Measurements from ENCODE around the gene SPATA20.

The SPATA20 gene

GRCh38 chr17:50541402-50541715 lies 5.6 kb upstream of the SPATA20 start:
- DNase-seq: no peak

DNA sequence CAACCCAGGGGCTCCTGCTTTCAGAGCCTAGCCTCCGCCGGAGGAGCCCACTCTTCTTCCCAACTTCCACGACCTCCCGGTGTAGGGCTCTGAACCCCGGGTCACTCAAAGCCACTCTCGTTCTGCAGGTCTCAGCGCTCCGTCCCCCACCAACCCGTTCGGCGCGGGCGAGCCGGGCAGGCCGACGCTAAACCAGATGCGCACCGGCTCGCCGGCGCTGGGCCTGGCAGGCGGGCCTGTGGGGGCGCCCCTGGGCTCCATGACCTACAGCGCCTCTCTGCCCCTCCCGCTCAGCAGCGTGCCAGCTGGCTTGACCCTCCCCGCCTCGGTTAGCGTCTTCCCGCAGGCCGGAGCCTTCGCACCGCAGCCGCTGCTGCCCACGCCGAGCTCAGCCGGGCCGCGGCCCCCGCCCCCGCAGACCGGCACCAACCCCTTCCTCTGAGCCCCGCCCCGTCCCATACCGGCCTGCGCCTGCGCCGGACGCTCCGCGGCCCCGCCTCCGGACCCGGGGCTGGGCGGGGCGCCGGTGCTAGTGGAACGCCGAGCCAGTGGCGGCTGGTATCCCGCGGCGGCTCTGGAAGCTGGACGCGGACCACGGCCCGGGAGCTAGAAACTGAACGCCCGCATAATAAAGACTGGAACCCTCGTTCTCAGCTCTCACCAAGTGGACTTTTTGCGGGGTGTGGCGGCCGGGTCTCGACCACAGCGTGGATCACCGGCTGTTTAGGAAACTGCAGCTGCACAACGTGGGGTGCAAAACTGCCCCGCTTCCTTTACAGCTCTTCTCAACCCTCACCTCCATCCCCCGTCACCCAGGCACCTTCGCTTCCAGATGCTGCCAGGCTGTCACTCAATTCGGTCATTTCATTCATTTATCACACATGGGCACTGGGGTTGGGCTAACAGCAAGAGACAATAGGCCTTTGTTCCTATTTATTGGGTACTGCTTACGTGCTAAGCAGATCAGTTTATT lies 5.0 kb upstream of the SPATA20 start:
- peak; percentile 75 for DNase-seq

GRCh38 chr17:50542795-50543774 lies 3.9 kb upstream of the SPATA20 start:
- DNase-seq: no peak

DNA sequence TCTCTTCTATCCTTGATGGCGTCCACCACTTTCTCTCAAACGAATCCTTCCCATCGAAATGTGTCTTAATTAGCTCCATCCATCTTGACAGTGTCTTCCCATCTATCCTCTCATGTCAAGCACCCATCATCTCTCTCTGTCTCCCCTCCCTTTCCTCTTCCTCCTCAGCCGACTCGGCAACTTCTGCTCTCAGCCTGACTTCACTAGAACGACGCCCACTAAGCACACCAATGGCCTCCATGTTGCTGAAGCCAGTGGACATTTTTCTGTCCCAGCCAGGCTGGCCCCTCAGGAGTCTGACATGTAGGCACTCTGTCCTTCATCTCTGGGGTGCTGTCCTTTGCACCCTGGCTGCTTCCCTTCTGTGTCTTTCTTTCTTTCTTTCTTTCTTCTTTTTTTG lies 2.5 kb upstream of the SPATA20 start:
- no peak for DNase-seq

- DNase-seq: no peak
These were observed 1.7 kb upstream of the SPATA20 start for GRCh38 chr17:50545311-50545710.

- DNase-seq: no peak
These were observed 306 bp upstream of the SPATA20 start for GRCh38 chr17:50546701-50547034.

DNA sequence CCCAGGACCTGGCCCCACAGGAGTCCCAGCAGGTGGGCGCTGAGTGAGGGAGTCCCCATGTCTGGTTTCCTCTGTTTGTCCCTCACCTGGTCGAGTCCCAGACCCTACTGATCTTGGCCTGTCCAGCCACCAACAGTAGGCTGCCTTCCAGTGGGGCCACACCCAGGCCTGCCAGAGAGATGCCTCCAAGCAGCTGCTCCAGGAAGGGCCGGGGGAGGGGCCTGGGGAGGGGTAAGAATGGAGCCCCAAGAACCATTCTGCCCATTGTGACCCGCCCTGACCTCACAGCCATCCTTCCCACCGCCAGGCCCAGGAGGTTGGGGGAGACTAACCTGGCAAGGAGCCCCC lies 736 bp downstream of the SPATA20 start:
- no peak for DNase-seq

GRCh38 chr17:50548831-50549230 lies 1.9 kb downstream of the SPATA20 start:
- DNase-seq: no peak

- DNase-seq: no peak
These were observed 2.4 kb downstream of the SPATA20 start for GRCh38 chr17:50549256-50549941.

DNA sequence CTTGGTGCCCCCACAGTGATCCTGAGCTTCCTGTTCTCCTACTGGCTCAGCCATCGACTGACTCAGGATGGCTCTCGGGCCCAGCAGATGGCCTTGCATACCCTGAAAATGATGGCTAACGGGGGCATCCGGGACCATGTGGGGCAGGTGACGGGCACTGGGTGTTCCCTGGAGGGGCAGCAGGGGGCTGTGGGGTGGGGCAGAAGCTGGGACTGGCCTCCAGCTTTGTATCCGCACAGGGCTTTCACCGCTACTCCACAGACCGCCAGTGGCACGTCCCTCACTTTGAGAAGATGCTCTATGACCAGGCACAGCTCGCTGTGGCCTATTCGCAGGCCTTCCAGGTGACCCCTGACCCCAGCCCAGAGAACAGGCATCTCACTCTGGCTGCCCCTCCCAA lies 3.0 kb downstream of the SPATA20 start:
- DNase-seq: no peak

DNA sequence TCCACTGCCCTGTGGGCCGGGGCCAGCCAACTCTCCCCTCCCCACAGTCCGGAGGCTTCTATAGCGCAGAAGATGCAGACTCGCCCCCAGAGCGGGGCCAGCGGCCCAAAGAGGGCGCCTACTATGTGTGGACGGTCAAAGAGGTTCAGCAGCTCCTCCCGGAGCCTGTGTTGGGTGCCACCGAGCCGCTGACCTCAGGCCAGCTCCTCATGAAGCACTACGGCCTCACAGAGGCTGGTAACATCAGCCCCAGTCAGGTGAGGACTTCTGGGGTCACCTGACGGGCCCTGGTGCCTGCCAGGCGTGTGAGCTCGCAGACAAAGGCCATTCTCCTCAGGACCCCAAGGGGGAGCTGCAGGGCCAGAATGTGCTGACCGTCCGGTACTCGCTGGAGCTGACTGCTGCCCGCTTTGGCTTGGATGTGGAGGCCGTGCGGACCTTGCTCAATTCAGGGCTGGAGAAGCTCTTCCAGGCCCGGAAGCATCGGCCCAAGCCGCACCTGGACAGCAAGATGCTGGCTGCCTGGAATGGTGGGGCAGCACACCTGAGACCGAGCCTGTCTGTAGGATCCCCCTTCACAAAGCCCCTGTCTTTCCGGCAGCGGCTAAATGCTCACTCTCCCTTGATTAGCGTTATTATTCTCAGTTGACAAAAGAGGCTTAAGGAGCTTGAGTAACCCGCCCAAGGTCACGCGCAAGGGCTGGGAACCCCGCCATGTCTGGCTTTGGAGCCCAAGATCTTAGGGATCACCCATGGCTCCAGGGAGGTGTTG lies 3.9 kb downstream of the SPATA20 start:
- no peak for DNase-seq

- DNase-seq: no peak
These were observed 4.5 kb downstream of the SPATA20 start for GRCh38 chr17:50551433-50551815.

GRCh38 chr17:50551884-50552283 lies 4.9 kb downstream of the SPATA20 start:
- no peak for DNase-seq

DNA sequence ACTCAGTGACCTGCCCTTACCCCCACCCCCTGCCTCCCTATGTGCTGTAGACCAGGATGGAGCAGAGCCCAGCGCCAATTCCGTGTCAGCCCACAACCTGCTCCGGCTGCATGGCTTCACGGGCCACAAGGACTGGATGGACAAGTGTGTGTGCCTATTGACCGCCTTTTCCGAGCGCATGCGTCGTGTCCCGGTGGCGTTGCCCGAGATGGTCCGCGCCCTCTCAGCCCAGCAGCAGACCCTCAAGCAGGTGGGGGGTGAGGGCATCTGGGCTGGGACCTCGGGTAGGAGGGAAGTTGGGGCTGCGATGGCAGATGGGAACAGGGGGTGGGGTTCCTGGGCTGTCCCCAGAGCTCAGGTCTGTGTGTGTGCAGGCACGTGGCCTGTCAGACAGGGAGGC lies 7.2 kb downstream of the SPATA20 start:
- no peak for DNase-seq

DNA sequence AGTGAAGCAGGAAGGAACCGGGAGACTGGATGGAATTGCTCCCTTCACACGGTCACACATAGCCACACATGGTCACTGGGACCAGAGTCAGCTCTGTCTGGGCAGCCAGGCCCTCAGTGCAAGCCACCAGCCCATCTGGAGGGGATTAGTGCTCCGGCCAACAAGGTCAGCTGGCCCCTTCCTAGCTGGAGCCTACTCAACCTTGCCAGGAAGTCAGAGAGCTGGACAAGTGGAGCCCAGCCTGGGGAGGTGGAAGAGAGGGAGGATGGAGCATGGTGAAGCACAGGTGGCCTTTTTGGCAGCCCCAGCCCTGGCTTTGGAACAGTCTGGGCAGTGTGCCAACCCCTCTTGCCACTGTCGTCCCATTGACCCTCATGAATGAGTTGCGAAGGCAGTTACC lies 9.8 kb downstream of the SPATA20 start:
- DNase-seq: no peak

DNA sequence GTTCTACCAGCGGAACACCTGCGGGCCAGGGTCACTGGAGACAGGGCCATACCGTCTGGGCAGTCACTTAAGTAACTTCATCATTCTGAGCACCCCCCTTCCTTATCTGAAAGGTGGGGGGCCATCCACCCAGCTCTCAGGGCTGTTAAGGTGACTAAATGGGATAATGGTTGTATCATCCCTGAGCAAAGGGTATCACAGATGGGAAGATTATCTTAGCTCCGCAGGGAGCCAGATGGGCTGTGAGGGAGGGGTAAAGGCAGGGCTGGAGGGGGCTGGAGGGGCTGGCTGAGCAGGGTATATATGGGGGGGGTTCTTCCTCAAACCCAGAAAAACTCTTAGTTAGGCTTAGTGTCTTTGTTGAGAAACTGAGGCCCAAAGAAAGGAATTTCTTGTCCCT lies 10.7 kb downstream of the SPATA20 start:
- DNase-seq: no peak

GRCh38 chr17:50558091-50558490 lies 11.1 kb downstream of the SPATA20 start:
- no peak for DNase-seq

DNA sequence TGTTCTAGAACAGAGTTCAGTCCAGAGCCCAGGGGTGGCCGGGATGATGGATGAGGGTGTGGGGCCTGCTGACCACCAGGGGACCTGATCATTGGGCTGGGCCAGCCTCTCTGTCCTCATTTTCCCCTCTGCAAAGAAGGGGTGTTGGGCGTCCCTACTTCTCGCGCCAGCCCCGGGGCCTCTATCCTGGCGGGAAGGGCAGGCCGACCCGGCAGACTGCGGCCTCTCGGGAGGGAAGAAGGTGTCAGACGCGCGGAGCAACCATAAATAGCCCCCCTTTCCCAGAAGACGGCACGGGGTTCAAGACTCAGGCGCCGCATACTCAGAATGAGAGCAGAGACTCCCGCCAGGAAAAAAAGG lies 11.6 kb downstream of the SPATA20 start:
- DNase-seq: no peak

- no peak for DNase-seq
These were observed 12.1 kb downstream of the SPATA20 start for GRCh38 chr17:50558941-50559614.

GRCh38 chr17:50559674-50560184 lies 12.8 kb downstream of the SPATA20 start:
- no peak for DNase-seq

- DNase-seq: peak; percentile 15
These were observed 13.3 kb downstream of the SPATA20 start, which contains the start of gene CACNA1G for GRCh38 chr17:50560185-50560824. CACNA1G (plus strand) TSS chr17:50560715; CDS start chr17:50561460, 745 bp downstream.
